Activated CD4-positive, alpha-beta T cell treated with anti-CD3 and anti-CD28 coated beads, Interleukin-2, Interleukin-4, amounts not matched to agents 100 ng/mL and 50 ng/mL, durations not matched to agents 16 hours and 8 hours (primary cell): ENCODE data around the gene ASAH2.
"Not testable (repeated sequence)": the region's sequence is repeated elsewhere in the genome, so short reads cannot be mapped to it uniquely, and the experiment has no call there.

ENCODE experiments used
- DNase-seq: peaks from one replicate; pipeline ENCODE4 v3.0.0-alpha.2; 2020; ENCODE audit warnings: low spot score

The ASAH2 gene

GRCh38 chr10:50251394-50251793 is at the start of gene ASAH2:
Gene ASAH2, minus strand, starts transcription at chr10:50251516. Its CDS starts 2,906 bp downstream, at chr10:50248610.
- DNase-seq: no peak

- DNase-seq: no peak
Measured at GRCh38 chr10:50299948-50300669, 48.8 kb upstream of the ASAH2 start.

GRCh38 chr10:50295367-50295766 is 44.1 kb upstream of the ASAH2 start:
- DNase-seq: no peak

- DNase-seq: no peak
Measured at GRCh38 chr10:50294582-50294981, 43.3 kb upstream of the ASAH2 start.

GRCh38 chr10:50293513-50294313 is 42.4 kb upstream of the ASAH2 start:
- DNase-seq: no peak

GRCh38 chr10:50291261-50291850 is 40.0 kb upstream of the ASAH2 start:
- DNase-seq: no peak

GRCh38 chr10:50289196-50289595 is 37.9 kb upstream of the ASAH2 start:
- DNase-seq: no peak

GRCh38 chr10:50286996-50287803 is 35.9 kb upstream of the ASAH2 start:
- DNase-seq: no peak

- no peak for DNase-seq
Measured at GRCh38 chr10:50286517-50286916, 35.2 kb upstream of the ASAH2 start.

- DNase-seq: no peak
Measured at GRCh38 chr10:50281967-50282522, 30.7 kb upstream of the ASAH2 start.

GRCh38 chr10:50281210-50281966 is 30.1 kb upstream of the ASAH2 start:
- DNase-seq: no peak

GRCh38 chr10:50280049-50280841 is 28.9 kb upstream of the ASAH2 start:
- no peak for DNase-seq

- DNase-seq: no peak
Measured at GRCh38 chr10:50279489-50279888, 28.2 kb upstream of the ASAH2 start.

GRCh38 chr10:50275650-50276235 is 24.4 kb upstream of the ASAH2 start:
- peak; percentile 31 for DNase-seq

GRCh38 chr10:50272531-50272930 is 21.2 kb upstream of the ASAH2 start:
- no peak for DNase-seq

- DNase-seq: no peak
Measured at GRCh38 chr10:50271564-50272250, 20.4 kb upstream of the ASAH2 start.

- DNase-seq: not testable (repeated sequence)
Measured at GRCh38 chr10:50267877-50268276, 16.6 kb upstream of the ASAH2 start.

GRCh38 chr10:50262625-50263024 is 11.3 kb upstream of the ASAH2 start:
- not testable (repeated sequence) for DNase-seq

- peak; percentile 35 for DNase-seq
Measured at GRCh38 chr10:50260791-50261281, 9.5 kb upstream of the ASAH2 start.
